GM12892 (cell line): ENCODE results near the gene GAPDH. TPM values are rescaled to one million over a fixed set of nuclear protein-coding genes. Genes with fewer than 3 reads are reported as not detected.
"Not testable (repeated sequence)": the region's sequence is repeated elsewhere in the genome, so short reads cannot be mapped to it uniquely, and the experiment has no call there.

Experiments
- DNase-seq: peaks from one replicate; pipeline ENCODE4 v3.0.0; 2011; ENCODE audit not compliant: insufficient read length
- FAIRE-seq: peaks from 2 replicates; lab custom pipeline; 2011; peaks lifted over from hg19 to GRCh38; lab: Jason Lieb, UNC
- POLR2A ChIP-seq: IDR thresholded peaks from 2 replicates; pipeline ENCODE4 v1.6.1; 2011; ENCODE audit warnings: low read depth, low read length, control low read depth
- POLR2AphosphoS5 ChIP-seq: IDR thresholded peaks from 2 replicates; pipeline ENCODE4 v1.6.1; 2011; ENCODE audit warnings: low read depth, low read length, control low read depth
- TAF1 ChIP-seq: IDR thresholded peaks from 2 replicates; pipeline ENCODE4 v1.6.1; 2011; ENCODE audit warnings: low read depth, mild to moderate bottlenecking, control low read depth, low read length, borderline replicate concordance
- polyA plus RNA-seq: library from polyadenylated mRNA; unstranded; fragments of >200 nt; gene quantifications from one replicate; pipeline ENCODE4 v1.2.1, GENCODE V29; 2012; ENCODE audit warnings: missing spikeins, inconsistent platforms; ENCODE audit not compliant: missing spikeins

Gene GAPDH
- polyA plus RNA-seq: 6,742 TPM

DNA sequence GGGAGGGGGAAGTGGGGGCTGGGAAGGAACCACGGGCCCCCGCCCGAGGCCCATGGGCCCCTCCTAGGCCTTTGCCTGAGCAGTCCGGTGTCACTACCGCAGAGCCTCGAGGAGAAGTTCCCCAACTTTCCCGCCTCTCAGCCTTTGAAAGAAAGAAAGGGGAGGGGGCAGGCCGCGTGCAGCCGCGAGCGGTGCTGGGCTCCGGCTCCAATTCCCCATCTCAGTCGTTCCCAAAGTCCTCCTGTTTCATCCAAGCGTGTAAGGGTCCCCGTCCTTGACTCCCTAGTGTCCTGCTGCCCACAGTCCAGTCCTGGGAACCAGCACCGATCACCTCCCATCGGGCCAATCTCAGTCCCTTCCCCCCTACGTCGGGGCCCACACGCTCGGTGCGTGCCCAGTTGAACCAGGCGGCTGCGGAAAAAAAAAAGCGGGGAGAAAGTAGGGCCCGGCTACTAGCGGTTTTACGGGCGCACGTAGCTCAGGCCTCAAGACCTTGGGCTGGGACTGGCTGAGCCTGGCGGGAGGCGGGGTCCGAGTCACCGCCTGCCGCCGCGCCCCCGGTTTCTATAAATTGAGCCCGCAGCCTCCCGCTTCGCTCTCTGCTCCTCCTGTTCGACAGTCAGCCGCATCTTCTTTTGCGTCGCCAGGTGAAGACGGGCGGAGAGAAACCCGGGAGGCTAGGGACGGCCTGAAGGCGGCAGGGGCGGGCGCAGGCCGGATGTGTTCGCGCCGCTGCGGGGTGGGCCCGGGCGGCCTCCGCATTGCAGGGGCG lies at the start of gene GAPDH:
TSS of gene GAPDH (plus strand) at position 595 of the 772 bp plus-strand sequence. CDS start 316 bp downstream, outside the sequence.
- FAIRE-seq (peak; percentile 81), DNase-seq (peak; percentile 92)
- TF ChIP-seq POLR2AphosphoS5 (peak; percentile 97), TAF1 (peak; percentile 91), POLR2A (peak; percentile 98)

- FAIRE-seq (no peak), DNase-seq (no peak)
- TF ChIP-seq POLR2AphosphoS5: no peak
- no peak for TF ChIP-seq POLR2A
- TF ChIP-seq TAF1: no peak
Measured at GRCh38 chr12:6488240-6488639, 46.1 kb upstream of the GAPDH start.

- TF ChIP-seq POLR2A (no peak), TAF1 (no peak), POLR2AphosphoS5 (no peak)
- DNase-seq: no peak
- no peak for FAIRE-seq
Measured at GRCh38 chr12:6489449-6489848, 44.9 kb upstream of the GAPDH start.

DNA sequence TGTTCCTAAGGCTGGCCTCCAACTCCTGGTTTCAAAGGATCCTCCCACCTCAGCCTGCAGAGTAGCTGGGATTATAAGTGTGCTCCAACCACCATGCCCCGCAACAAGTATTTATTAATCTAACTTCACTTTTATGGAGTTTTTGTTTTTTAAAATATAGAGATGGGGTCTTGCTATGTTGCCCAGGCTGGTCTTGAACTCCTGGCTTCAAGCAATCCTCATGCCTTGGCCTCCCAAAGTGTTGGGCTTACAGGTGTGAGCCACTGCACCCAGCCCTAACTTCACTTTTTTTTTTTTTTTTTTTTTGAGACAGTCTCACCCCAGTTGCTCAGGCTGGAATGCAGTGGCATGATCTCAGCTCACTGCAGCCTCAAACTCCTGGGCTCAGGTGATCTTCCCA lies 43.6 kb upstream of the GAPDH start:
- FAIRE-seq, DNase-seq: not testable (repeated sequence)

DNA sequence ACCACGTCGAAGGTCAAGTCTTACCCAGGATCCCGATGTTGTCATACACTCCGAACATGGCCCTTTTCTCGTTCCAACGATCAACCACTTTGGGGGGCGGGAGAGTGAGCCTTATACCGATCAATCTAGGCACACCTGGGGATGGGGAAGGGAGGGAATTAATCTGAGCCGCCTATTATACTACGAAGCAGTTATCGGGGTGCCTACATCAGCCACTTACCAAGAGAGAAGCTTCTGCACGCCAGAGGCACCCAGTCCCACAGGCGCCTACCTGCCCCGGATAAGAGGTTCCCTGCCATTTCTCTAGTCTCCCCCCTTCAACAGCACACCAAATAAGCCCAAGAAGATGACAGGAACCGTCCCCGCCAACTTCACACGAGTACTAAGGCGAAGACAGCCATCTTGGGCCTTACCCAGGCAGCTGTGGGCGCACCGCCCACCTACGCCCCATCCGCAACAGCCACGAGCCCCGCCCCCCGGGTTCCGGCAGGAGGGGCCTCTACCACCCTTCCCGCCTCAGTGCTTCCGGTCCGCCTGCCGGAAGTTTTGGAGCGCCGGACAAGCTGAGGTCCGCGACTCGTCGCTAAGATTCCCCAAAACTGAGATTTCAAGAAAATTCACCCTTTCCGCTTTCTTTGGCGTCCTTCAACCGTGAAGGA lies 41.4 kb upstream of the GAPDH start, which contains the start of gene MRPL51:
TSS of gene MRPL51 (minus strand) at position 425 of the 659 bp plus-strand sequence. CDS start at position 299, 126 bp downstream.
- FAIRE-seq (peak; percentile 93), DNase-seq (peak; percentile 87)
- TF ChIP-seq TAF1 (peak; percentile 80; the same call in 1 of the 2 replicates), POLR2AphosphoS5 (peak; percentile 88), POLR2A (peak; percentile 88)

GRCh38 chr12:6493497-6494257 lies 40.6 kb upstream of the GAPDH start, which contains the start of gene NCAPD2:
Gene NCAPD2 (plus strand): TSS chr12:6494102. CDS start chr12:6495099, 997 bp downstream.
- DNase-seq (peak; percentile 85), FAIRE-seq (peak; percentile 95)
- TF ChIP-seq TAF1 (peak; percentile 25), POLR2A (peak; percentile 77), POLR2AphosphoS5 (peak; percentile 81)

DNA sequence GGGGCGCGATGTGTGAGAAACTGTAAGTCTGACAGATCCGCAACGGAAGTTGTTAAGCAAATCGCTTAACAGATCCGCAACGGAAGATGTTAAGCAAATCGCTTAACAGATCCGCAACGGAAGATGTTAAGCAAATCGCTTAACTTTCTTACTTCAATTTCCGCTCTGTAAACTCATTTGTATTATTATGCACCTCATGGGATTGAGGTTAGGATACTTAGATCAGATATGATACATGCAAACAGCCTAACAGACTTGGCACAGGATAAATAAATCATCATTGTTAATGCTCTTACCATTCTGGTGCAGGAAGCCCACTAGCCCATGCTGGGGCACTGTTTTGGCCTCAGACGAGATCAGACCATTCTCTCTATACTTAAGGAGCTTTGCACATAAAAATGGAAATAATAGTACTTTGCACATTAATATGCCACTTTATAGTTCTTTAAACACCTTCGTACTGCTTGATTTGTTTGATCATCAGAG lies 40.0 kb upstream of the GAPDH start:
- DNase-seq (no peak), FAIRE-seq (peak; percentile 14)
- TF ChIP-seq POLR2A (no peak), POLR2AphosphoS5 (no peak), TAF1 (no peak)

GRCh38 chr12:6494968-6495367 lies 39.3 kb upstream of the GAPDH start:
- TF ChIP-seq POLR2AphosphoS5 (0 out of 2 replicates have a peak, but pooled peaks have one; percentile 20), TAF1 (no peak), POLR2A (no peak)
- no peak for DNase-seq
- no peak for FAIRE-seq

- not testable (repeated sequence) for FAIRE-seq, DNase-seq
Measured at GRCh38 chr12:6497291-6497690, 37.0 kb upstream of the GAPDH start.

DNA sequence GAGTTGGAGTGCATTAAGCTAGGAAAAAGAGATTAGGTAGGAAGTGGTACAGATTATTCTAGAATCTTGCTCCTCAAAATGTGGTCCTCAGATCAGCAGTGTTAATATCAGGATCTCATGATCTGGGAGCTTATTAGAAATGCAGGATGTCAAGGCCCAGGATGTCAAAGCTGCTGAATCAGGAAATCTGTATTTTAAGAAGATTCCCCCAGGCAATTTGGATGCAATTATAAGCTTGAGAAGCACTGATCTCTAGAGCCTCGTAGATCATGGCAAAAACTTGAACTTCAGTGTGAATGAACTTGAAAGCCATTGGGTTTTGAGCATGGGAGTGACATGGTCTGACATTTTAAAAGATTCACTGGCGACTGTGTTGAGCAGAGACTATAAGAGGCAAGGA lies 33.9 kb upstream of the GAPDH start:
- DNase-seq (no peak), FAIRE-seq (no peak)
- no peak for TF ChIP-seq POLR2A
- TF ChIP-seq TAF1: no peak
- TF ChIP-seq POLR2AphosphoS5: no peak

DNA sequence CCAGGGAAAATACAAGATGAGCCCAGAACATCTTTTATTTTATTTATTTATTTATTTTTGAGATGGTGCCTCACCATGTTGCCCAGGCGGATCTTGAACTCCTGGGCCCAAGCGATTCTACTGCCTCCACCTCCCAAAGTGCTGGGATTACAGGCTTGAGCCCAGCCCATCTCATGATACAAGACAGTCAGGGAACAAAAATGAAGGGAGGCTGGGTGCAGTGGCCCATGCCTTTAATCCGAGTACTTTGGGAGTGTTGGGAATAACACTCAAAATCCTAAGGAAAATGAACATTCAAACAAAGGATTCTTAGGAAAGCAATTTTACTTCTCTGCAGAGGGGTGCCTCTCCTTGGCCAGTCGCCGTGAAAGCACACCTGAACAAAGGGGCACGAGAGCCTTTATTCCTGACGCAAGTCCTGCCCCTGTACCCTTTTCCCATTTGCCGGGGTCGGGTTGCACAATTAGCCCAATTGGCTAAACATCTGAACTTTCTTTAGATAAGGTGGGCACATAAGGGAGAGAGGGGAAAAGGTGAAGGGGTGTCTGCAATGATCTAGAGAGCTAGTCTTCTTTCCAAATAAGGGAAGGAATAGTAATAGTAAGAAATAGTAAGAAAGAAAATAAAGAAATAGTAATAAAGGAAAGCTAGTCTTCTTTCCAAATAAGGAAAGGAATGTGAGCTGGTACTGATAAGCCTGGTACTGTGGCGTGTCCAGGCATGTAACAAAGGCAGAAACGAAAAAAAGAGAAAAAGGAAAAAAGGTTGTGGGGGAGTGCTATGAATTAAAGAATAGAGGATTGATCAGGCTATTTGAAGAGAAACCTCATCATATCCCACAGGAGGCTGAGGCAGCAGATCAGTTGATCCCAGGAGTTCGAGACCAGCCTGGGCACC lies 27.0 kb upstream of the GAPDH start:
- no peak for DNase-seq
- TF ChIP-seq POLR2A: no peak
- no peak for TF ChIP-seq TAF1
- no peak for TF ChIP-seq POLR2AphosphoS5
- FAIRE-seq: no peak
